Measurements from ENCODE around the gene EPHB2. TPM values are rescaled to one million over a fixed set of nuclear protein-coding genes. Genes with fewer than 3 reads are reported as not detected.

EPHB2 gene
- total RNA-seq, 1 experiment from 2014 or later = 0.79 TPM

GRCh38 chr1:22846458-22846857 lies 135.8 kb downstream of the EPHB2 start:
- BruUV-seq (replicated peaks) = no TSS peak
- no peak overlapping the region for H3K27ac Mint-ChIP-seq (ENCODE audit: low read depth, unreplicated experiment)
- intact Hi-C loops (cut with micrococcal nuclease) = no loop called here
- H3K27me3 Mint-ChIP-seq (ENCODE audit: insufficient read depth, unreplicated experiment) = peaks cover 30% of the 10 kb centered on the region
- ChIA-PET CTCF (interaction anchor here (0.5 to 0.6 kb wide), 2 partner anchors 15 to 412 kb away, joined by 3 read pairs; no protein-coding TSS in a partner anchor), POLR2A (no interaction called here)
- H3K4me3 Mint-ChIP-seq (ENCODE audit: unreplicated experiment) = no peak overlapping the region
- TF ChIP-seq, protein P1, sequence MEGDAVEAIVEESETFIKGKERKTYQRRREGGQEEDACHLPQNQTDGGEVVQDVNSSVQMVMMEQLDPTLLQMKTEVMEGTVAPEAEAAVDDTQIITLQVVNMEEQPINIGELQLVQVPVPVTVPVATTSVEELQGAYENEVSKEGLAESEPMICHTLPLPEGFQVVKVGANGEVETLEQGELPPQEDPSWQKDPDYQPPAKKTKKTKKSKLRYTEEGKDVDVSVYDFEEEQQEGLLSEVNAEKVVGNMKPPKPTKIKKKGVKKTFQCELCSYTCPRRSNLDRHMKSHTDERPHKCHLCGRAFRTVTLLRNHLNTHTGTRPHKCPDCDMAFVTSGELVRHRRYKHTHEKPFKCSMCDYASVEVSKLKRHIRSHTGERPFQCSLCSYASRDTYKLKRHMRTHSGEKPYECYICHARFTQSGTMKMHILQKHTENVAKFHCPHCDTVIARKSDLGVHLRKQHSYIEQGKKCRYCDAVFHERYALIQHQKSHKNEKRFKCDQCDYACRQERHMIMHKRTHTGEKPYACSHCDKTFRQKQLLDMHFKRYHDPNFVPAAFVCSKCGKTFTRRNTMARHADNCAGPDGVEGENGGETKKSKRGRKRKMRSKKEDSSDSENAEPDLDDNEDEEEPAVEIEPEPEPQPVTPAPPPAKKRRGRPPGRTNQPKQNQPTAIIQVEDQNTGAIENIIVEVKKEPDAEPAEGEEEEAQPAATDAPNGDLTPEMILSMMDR (IDR thresholded peaks at IDR 0.05; ENCODE audit: unreplicated experiment) = no peak
- no peaks in the 10 kb centered on the region for H3K9me3 Mint-ChIP-seq (ENCODE audit: unreplicated experiment)
- H3K4me1 Mint-ChIP-seq (ENCODE audit: insufficient read depth, unreplicated experiment) = peaks cover 6% of the 10 kb centered on the region
- H3K36me3 Mint-ChIP-seq (ENCODE audit: insufficient read depth, unreplicated experiment) = no peaks in the 10 kb centered on the region
- no peak for DNase-seq (ENCODE audit: unreplicated experiment)

DNA sequence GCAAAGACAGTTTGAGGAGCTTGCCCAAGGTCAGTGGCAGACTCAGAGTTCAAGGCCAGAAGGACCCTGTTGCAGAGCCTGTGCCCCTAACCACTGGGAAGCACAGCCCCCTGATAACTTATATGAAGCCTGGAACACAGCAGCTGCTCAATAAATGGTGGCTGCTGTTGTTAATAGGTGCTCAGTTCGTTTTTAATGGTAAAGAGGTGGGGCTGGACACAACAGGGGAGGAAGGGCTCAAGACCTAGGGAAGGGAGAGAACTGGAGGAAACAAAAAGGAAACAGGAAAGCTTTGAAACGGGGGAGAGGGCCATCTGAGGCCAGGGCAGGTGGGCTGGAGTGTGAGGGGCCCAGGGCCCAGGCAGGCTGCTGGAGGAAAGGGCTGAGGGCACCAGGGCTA lies 136.6 kb downstream of the EPHB2 start:
- intact Hi-C loops (cut with micrococcal nuclease) = no loop called here
- Mint-ChIP-seq H3K27ac (ENCODE audit: low read depth, unreplicated experiment) (no peak overlapping the region), H3K4me1 (ENCODE audit: insufficient read depth, unreplicated experiment) (peaks cover 6% of the 10 kb centered on the region), H3K9me3 (ENCODE audit: unreplicated experiment) (no peaks in the 10 kb centered on the region), H3K36me3 (ENCODE audit: insufficient read depth, unreplicated experiment) (no peaks in the 10 kb centered on the region), H3K27me3 (ENCODE audit: insufficient read depth, unreplicated experiment) (peaks cover 37% of the 10 kb centered on the region), H3K4me3 (ENCODE audit: unreplicated experiment) (no peak overlapping the region)
- POLR2A ChIA-PET = no interaction called here
- TF ChIP-seq, protein P1 (IDR thresholded peaks at IDR 0.05; ENCODE audit: unreplicated experiment) = no peak
- CTCF ChIA-PET = interaction anchor here (0.6 kb wide), 1 partner anchor 143 kb away, joined by 3 read pairs; no protein-coding TSS in a partner anchor
- no peak for DNase-seq (ENCODE audit: unreplicated experiment)
- BruUV-seq (replicated peaks) = no TSS peak

- Mint-ChIP-seq H3K4me3 (ENCODE audit: unreplicated experiment) (no peak overlapping the region), H3K9me3 (ENCODE audit: unreplicated experiment) (no peaks in the 10 kb centered on the region), H3K4me1 (ENCODE audit: insufficient read depth, unreplicated experiment) (peaks cover 6% of the 10 kb centered on the region), H3K36me3 (ENCODE audit: insufficient read depth, unreplicated experiment) (no peaks in the 10 kb centered on the region), H3K27me3 (ENCODE audit: insufficient read depth, unreplicated experiment) (peaks cover 32% of the 10 kb centered on the region), H3K27ac (ENCODE audit: low read depth, unreplicated experiment) (no peak overlapping the region)
- DNase-seq (ENCODE audit: unreplicated experiment) = no peak
- BruUV-seq (replicated peaks) = no TSS peak
- intact Hi-C loops (cut with micrococcal nuclease) = no loop called here
- TF ChIP-seq, protein P1 (IDR thresholded peaks at IDR 0.05; ENCODE audit: unreplicated experiment) = no peak
- POLR2A ChIA-PET = no interaction called here
- CTCF ChIA-PET = no interaction called here
These were observed 137.1 kb downstream of the EPHB2 start for GRCh38 chr1:22847709-22848108.

GRCh38 chr1:22848405-22848804 lies 137.8 kb downstream of the EPHB2 start:
- Mint-ChIP-seq H3K4me3 (ENCODE audit: unreplicated experiment) (no peak overlapping the region), H3K27ac (ENCODE audit: low read depth, unreplicated experiment) (no peak overlapping the region), H3K9me3 (ENCODE audit: unreplicated experiment) (no peaks in the 10 kb centered on the region), H3K27me3 (ENCODE audit: insufficient read depth, unreplicated experiment) (peaks cover 25% of the 10 kb centered on the region), H3K4me1 (ENCODE audit: insufficient read depth, unreplicated experiment) (peaks cover 6% of the 10 kb centered on the region), H3K36me3 (ENCODE audit: insufficient read depth, unreplicated experiment) (no peaks in the 10 kb centered on the region)
- TF ChIP-seq, protein P1 (IDR thresholded peaks at IDR 0.05; ENCODE audit: unreplicated experiment) = no peak
- DNase-seq (ENCODE audit: unreplicated experiment) = no peak
- ChIA-PET POLR2A (no interaction called here), CTCF (no interaction called here)
- intact Hi-C loops (cut with micrococcal nuclease) = no loop called here
- no TSS peak for BruUV-seq (replicated peaks)

All from MCF 10A (cell line).